ENCODE measurements around the gene FGF1.

DNA sequence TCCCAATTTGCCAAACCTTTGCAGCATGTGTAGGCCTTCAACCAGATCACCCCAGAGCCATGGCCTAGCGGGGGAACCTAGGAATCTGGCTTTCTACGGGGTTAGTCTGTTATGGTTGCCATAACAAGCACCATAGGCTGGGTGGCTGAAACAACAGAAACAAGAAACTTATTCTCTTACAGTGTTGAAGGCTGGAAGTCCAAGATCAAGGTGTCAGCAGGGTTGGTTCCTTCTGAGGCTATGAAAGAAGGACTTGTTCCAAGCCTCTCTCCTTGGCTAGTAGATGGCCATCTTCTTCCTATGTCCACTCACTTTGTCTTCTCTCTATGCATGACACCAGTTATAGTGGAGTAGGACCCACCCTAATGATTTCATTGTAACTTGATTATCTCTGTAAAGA lies 6.1 kb downstream of the FGF1 start:
- TF ChIP-seq ZC3H10 (CRISPR knock-in tag; IDR thresholded peaks at IDR 0.05) (no peak), ZNF70 (CRISPR knock-in tag; IDR thresholded peaks at IDR 0.05) (no peak), ZFP3 (CRISPR knock-in tag; IDR thresholded peaks at IDR 0.05) (no peak)
- TF ChIP-seq, protein P1, sequence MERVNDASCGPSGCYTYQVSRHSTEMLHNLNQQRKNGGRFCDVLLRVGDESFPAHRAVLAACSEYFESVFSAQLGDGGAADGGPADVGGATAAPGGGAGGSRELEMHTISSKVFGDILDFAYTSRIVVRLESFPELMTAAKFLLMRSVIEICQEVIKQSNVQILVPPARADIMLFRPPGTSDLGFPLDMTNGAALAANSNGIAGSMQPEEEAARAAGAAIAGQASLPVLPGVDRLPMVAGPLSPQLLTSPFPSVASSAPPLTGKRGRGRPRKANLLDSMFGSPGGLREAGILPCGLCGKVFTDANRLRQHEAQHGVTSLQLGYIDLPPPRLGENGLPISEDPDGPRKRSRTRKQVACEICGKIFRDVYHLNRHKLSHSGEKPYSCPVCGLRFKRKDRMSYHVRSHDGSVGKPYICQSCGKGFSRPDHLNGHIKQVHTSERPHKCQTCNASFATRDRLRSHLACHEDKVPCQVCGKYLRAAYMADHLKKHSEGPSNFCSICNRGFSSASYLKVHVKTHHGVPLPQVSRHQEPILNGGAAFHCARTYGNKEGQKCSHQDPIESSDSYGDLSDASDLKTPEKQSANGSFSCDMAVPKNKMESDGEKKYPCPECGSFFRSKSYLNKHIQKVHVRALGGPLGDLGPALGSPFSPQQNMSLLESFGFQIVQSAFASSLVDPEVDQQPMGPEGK (CRISPR knock-in tag; IDR thresholded peaks at IDR 0.05; ENCODE audit: borderline replicate concordance) = no peak
